IPS-18c (cell line): Measurements from ENCODE around the gene TBC1D5.
"Not testable (repeated sequence)": the region's sequence is repeated elsewhere in the genome, so short reads cannot be mapped to it uniquely, and the experiment has no call there.

Experiments
- H3K4me3 ChIP-seq: 2 replicates; pipeline ENCODE4 v1.7.0; 2013; ENCODE audit warnings: low read depth, mild to moderate bottlenecking, low read length, moderate library complexity; ENCODE audit not compliant: insufficient read depth
- H3K9me3 ChIP-seq: one replicate; pipeline ENCODE4 v1.6.1; 2013; ENCODE audit warnings: mild to moderate bottlenecking, low read length, moderate library complexity; ENCODE audit not compliant: control insufficient read depth, insufficient read depth

The TBC1D5 gene

GRCh38 chr3:17742102-17742879 lies at the start of gene TBC1D5:
TSS of gene TBC1D5 (minus strand) at chr3:17742631. CDS start at chr3:17508570, 234,061 bp downstream.
- Histone ChIP-seq H3K9me3 (no peaks in the 10 kb centered on the region), H3K4me3 (peak within 1 kb of the TSS; percentile 62)

GRCh38 chr3:17783426-17783825 lies 41.0 kb upstream of the TBC1D5 start:
- H3K4me3 ChIP-seq, result no peak overlapping the region
- H3K9me3 ChIP-seq, result peaks cover 2% of the 10 kb centered on the region

GRCh38 chr3:17782751-17783150 lies 40.3 kb upstream of the TBC1D5 start:
- H3K9me3 ChIP-seq, result peaks cover 2% of the 10 kb centered on the region
- H3K4me3 ChIP-seq, result no peak overlapping the region

GRCh38 chr3:17780369-17780768 lies 37.9 kb upstream of the TBC1D5 start:
- not testable (repeated sequence) for H3K9me3 ChIP-seq, H3K4me3 ChIP-seq

GRCh38 chr3:17779304-17780250 lies 37.1 kb upstream of the TBC1D5 start:
- H3K9me3 ChIP-seq, H3K4me3 ChIP-seq: not testable (repeated sequence)

GRCh38 chr3:17777326-17777725 lies 34.9 kb upstream of the TBC1D5 start:
- H3K9me3 ChIP-seq, H3K4me3 ChIP-seq: not testable (repeated sequence)

GRCh38 chr3:17775073-17775472 lies 32.6 kb upstream of the TBC1D5 start:
- Histone ChIP-seq H3K9me3 (no peaks in the 10 kb centered on the region), H3K4me3 (no peak overlapping the region)

- not testable (repeated sequence) for H3K4me3 ChIP-seq, H3K9me3 ChIP-seq
Measured at GRCh38 chr3:17774180-17774910, 31.9 kb upstream of the TBC1D5 start.

- Histone ChIP-seq H3K4me3 (no peak overlapping the region), H3K9me3 (no peaks in the 10 kb centered on the region)
Measured at GRCh38 chr3:17772556-17772955, 30.1 kb upstream of the TBC1D5 start.

GRCh38 chr3:17771177-17772017 lies 29.0 kb upstream of the TBC1D5 start:
- Histone ChIP-seq H3K9me3 (no peaks in the 10 kb centered on the region), H3K4me3 (no peak overlapping the region)

GRCh38 chr3:17770682-17771081 lies 28.3 kb upstream of the TBC1D5 start:
- Histone ChIP-seq H3K4me3 (no peak overlapping the region), H3K9me3 (no peaks in the 10 kb centered on the region)

GRCh38 chr3:17765819-17766472 lies 23.5 kb upstream of the TBC1D5 start:
- Histone ChIP-seq H3K9me3 (no peaks in the 10 kb centered on the region), H3K4me3 (no peak overlapping the region)

- H3K4me3 ChIP-seq, result no peak overlapping the region
- H3K9me3 ChIP-seq, result no peaks in the 10 kb centered on the region
Measured at GRCh38 chr3:17761563-17761962, 19.1 kb upstream of the TBC1D5 start.

- H3K9me3 ChIP-seq, result no peaks in the 10 kb centered on the region
- H3K4me3 ChIP-seq, result no peak overlapping the region
Measured at GRCh38 chr3:17759901-17760300, 17.5 kb upstream of the TBC1D5 start.

- H3K4me3 ChIP-seq, result no peak overlapping the region
Measured at GRCh38 chr3:17755836-17756235, 13.4 kb upstream of the TBC1D5 start.

GRCh38 chr3:17753632-17753992 lies 11.2 kb upstream of the TBC1D5 start:
- Histone ChIP-seq H3K4me3 (no peak overlapping the region), H3K9me3 (no peaks in the 10 kb centered on the region)

More at GRCh38 chr3:17755836-17756235, 13.4 kb upstream of the TBC1D5 start:
- no peaks in the 10 kb centered on the region for H3K9me3 ChIP-seq
